HL-60 (cell line): ENCODE data around the gene TMEM253.

Source experiments
- CTCF ChIP-seq: IDR thresholded peaks from one replicate; pipeline ENCODE4 v1.5.1; 2011; ENCODE audit warnings: low read length, control low read depth, inconsistent platforms; ENCODE audit not compliant: insufficient read depth
- GABPA ChIP-seq: IDR thresholded peaks from 2 replicates; pipeline ENCODE4 v1.6.1; 2012; ENCODE audit warnings: low read depth
- REST ChIP-seq: IDR thresholded peaks from 2 replicates; pipeline ENCODE4 v1.6.1; 2012; ENCODE audit warnings: low read depth; ENCODE audit not compliant: insufficient replicate concordance

GRCh38 chr14:21091821-21092272 is 9.0 kb upstream of the TMEM253 start:
- TF ChIP-seq GABPA: no peak
- no peak for TF ChIP-seq CTCF
- TF ChIP-seq REST: no peak
